ENCODE results near the gene SDR42E2. TPM values are rescaled to one million over a fixed set of nuclear protein-coding genes. Genes with fewer than 3 reads are reported as not detected.
A peak's percentile ranks its signal among the peaks of the same experiment; 100 is the strongest.

SDR42E2 gene
- total RNA-seq, 1 donor from 2014 or later, result 0.12 TPM

- H3K4me3 ChIP-seq (ENCODE audit: low read depth, low read length), result no peak overlapping the region
- DNase-seq (ENCODE audit: low read depth), result no peak
- no peak for TF ChIP-seq CTCF (conservative IDR thresholded peaks at IDR 0.05; ENCODE audit: low read depth, low read length)
Measured at GRCh38 chr16:22220069-22220440, 57.7 kb downstream of the SDR42E2 start.

GRCh38 chr16:22220714-22221113, 58.4 kb downstream of the SDR42E2 start:
- H3K4me3 ChIP-seq (ENCODE audit: low read depth, low read length), result no peak overlapping the region
- no peak for DNase-seq (ENCODE audit: low read depth)
- no peak for TF ChIP-seq CTCF (conservative IDR thresholded peaks at IDR 0.05; ENCODE audit: low read depth, low read length)

DNA sequence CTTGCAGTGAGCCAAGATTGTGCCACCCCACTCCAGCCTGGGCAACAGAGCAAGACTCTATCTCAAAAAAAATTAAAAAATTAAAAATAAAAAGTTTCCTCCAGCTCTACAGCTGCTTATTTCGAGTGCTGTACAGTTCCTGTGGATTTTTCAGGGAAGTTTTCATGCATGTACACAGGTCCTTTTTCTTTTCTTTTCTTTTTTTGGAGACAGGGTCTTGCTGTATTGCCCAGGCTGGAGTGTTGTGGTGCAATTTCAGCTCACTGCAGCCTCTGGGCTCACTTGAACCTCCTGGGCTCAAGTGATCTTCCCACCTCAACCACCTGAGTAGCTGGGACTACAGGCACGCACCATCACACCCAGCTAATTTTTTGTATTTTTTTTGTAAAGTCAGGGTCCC, 59.7 kb downstream of the SDR42E2 start:
- DNase-seq (ENCODE audit: low read depth), result no peak
- H3K4me3 ChIP-seq (ENCODE audit: low read depth, low read length), result no peak overlapping the region

GRCh38 chr16:22222998-22223397, 60.7 kb downstream of the SDR42E2 start:
- DNase-seq (ENCODE audit: low read depth), result no peak
- no peak for TF ChIP-seq CTCF (conservative IDR thresholded peaks at IDR 0.05; ENCODE audit: low read depth, low read length)
- no peak overlapping the region for H3K4me3 ChIP-seq (ENCODE audit: low read depth, low read length)

More for the DNA sequence above, 59.7 kb downstream of the SDR42E2 start:
- TF ChIP-seq CTCF (conservative IDR thresholded peaks at IDR 0.05; ENCODE audit: low read depth, low read length), result no peak

DNA sequence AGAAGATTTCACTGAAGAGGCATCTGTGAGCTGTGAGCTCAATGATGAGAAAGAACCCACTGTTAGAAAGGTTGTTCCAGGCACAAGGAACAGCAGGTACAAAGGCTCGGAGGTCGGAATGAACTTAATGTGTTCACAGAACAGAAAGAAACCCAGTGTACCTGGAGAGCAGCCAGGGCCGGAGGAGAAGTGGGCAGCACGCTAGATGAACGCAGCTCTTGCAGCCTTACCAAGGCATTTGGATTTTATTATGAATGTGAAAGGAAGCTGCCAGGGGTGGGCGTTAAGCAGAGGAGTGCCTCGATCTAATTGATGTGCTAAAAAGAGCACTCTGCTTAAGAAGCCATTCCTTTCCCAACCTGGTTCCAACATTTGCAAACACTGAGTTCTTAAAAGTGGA, 62.8 kb downstream of the SDR42E2 start:
- TF ChIP-seq CTCF (conservative IDR thresholded peaks at IDR 0.05; ENCODE audit: low read depth, low read length), result no peak
- no peak overlapping the region for H3K4me3 ChIP-seq (ENCODE audit: low read depth, low read length)
- no peak for DNase-seq (ENCODE audit: low read depth)

- no peak for TF ChIP-seq CTCF (conservative IDR thresholded peaks at IDR 0.05; ENCODE audit: low read depth, low read length)
Measured at GRCh38 chr16:22229889-22230288, 67.6 kb downstream of the SDR42E2 start.

DNA sequence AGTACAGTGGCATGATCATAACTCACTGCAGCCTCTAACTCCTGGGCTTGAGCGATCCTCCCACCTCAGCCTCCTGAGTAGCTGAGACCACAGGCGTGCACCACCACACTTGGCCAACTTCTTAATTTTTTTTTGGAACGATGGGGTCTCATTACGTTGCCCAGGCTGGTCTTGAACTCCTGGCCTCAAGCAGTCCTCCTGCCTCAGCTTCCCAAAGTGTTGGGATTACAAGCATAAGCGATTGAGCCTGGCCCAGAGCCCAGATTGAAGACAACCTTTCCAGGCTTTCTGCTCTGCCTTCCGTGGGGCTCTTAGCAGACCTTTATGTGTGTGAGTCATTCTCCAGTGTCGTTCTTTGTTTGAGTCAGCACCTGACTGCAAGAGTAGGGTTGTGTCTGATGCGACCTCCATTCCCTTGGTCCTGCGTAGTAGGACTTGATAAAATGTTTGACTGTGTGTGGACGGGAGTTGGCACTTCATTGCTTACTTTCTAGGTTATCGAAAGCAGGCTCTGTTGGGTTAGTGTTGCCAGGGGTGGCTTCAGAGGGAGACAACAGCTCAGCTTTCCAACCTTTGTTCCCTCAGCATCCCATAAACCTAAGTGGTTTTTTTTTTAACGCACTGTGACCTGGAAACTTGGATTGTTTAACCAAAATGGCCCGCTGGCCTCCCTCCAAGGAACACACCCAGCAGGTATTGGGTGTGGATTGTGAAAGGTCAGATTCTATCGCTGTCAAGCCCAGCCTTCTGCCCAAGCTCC, 70.2 kb downstream of the SDR42E2 start:
- H3K4me3 ChIP-seq (ENCODE audit: low read depth, low read length), result no peak overlapping the region
- TF ChIP-seq CTCF (conservative IDR thresholded peaks at IDR 0.05; ENCODE audit: low read depth, low read length), result no peak
- peak; percentile 59 for DNase-seq (ENCODE audit: low read depth)

More at GRCh38 chr16:22229889-22230288, 67.6 kb downstream of the SDR42E2 start:
- no peak overlapping the region for H3K4me3 ChIP-seq (ENCODE audit: low read depth, low read length)
- DNase-seq (ENCODE audit: low read depth), result no peak

Data from epithelial cell of proximal tubule (primary cell).